ENCODE data around the gene YAE1.

Gene YAE1

GRCh38 chr7:39547336-39547735 lies 18.9 kb upstream of the YAE1 start:
- no peak for TF ChIP-seq CTCF (IDR thresholded peaks at IDR 0.05; ENCODE audit: control insufficient read depth, insufficient read depth, low read depth, low read length, missing control alignments)
- H3K4me3 ChIP-seq (ENCODE audit: control insufficient read depth, low read depth, low read length): no peak overlapping the region
- no peak for DNase-seq (ENCODE audit: low read depth)

- H3K4me3 ChIP-seq (ENCODE audit: control insufficient read depth, low read depth, low read length): no peak overlapping the region
- DNase-seq (ENCODE audit: low read depth): no peak
- no peak for TF ChIP-seq CTCF (IDR thresholded peaks at IDR 0.05; ENCODE audit: control insufficient read depth, insufficient read depth, low read depth, low read length, missing control alignments)
Observed at GRCh38 chr7:39550411-39550810, 15.8 kb upstream of the YAE1 start.

GRCh38 chr7:39553436-39553835 lies 12.8 kb upstream of the YAE1 start:
- no peak overlapping the region for H3K4me3 ChIP-seq (ENCODE audit: control insufficient read depth, low read depth, low read length)
- DNase-seq (ENCODE audit: low read depth): no peak
- no peak for TF ChIP-seq CTCF (IDR thresholded peaks at IDR 0.05; ENCODE audit: control insufficient read depth, insufficient read depth, low read depth, low read length, missing control alignments)

- TF ChIP-seq CTCF (IDR thresholded peaks at IDR 0.05; ENCODE audit: control insufficient read depth, insufficient read depth, low read depth, low read length, missing control alignments): no peak
- no peak overlapping the region for H3K4me3 ChIP-seq (ENCODE audit: control insufficient read depth, low read depth, low read length)
- peak; percentile 58 for DNase-seq (ENCODE audit: low read depth)
Observed at GRCh38 chr7:39554583-39555165, 11.5 kb upstream of the YAE1 start.

GRCh38 chr7:39557222-39557621 lies 9.0 kb upstream of the YAE1 start:
- no peak for TF ChIP-seq CTCF (IDR thresholded peaks at IDR 0.05; ENCODE audit: control insufficient read depth, insufficient read depth, low read depth, low read length, missing control alignments)
- DNase-seq (ENCODE audit: low read depth): no peak
- no peak overlapping the region for H3K4me3 ChIP-seq (ENCODE audit: control insufficient read depth, low read depth, low read length)

- H3K4me3 ChIP-seq (ENCODE audit: control insufficient read depth, low read depth, low read length): no peak overlapping the region
Observed at GRCh38 chr7:39557911-39558310, 8.3 kb upstream of the YAE1 start.

More at GRCh38 chr7:39557911-39558310, 8.3 kb upstream of the YAE1 start:
- no peak for TF ChIP-seq CTCF (IDR thresholded peaks at IDR 0.05; ENCODE audit: control insufficient read depth, insufficient read depth, low read depth, low read length, missing control alignments)
- DNase-seq (ENCODE audit: low read depth): no peak
